NCI-H345 (cell line): ENCODE measurements around the gene FRRS1.

Experiments used
- DNase-seq: peaks from one replicate; lab custom pipeline; 2025; lab: John Stamatoyannopoulos, UW

The FRRS1 gene

DNA sequence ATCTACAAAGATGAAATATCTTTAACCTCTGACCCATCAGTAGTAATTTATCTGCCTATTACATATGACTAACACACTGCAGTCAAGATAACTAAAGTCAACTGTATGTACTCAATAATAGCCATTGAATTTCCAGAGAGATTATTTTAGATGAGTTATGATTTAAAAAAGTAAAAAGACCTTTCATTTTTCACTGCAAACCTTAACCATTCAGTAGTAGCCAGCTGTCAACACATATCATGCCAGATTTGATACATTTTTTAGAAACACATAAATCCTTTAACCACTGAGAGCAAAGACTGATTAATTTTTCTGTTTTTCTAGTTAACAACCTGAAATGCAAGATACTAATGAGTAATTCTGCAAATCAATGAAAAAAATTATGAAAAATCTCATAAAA lies 89.6 kb downstream of the FRRS1 start:
- no peak for DNase-seq

DNA sequence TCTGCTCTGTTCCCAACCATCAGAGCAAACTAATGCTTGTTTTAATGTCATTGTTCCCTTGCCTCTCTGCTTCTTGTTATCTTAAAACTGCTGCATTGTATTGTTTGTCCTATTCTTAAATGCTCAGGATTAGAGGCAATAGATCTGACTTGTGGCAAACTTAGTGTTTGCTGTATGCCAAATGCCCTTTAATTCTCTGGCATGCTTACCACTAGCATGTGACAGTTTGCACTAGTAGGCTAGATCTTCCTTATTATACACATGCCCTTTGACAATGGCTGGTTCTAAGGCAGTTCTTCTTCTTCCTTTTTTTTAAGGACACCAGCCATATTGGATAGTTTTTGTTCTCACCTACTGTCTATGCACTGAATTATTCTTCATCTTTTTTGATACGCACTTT lies 90.4 kb downstream of the FRRS1 start:
- no peak for DNase-seq

DNA sequence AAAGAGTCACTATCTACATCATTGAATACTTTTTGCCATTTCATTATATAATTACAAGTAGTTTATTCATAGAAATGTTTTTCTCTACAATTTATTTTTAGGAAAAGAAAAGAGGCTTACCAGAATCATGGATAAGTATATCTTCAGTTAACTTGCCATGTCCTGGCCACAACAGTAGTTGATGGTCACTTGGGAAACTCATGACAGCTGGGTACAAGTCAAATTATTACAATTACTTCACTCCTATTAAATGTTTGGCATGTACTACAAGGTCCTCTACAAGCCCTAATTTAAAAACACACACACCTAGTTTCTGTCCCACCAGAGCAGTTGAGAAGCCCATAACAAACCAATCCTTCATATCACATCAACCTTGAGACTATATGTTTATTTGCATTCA lies 91.1 kb downstream of the FRRS1 start:
- DNase-seq, result no peak

DNA sequence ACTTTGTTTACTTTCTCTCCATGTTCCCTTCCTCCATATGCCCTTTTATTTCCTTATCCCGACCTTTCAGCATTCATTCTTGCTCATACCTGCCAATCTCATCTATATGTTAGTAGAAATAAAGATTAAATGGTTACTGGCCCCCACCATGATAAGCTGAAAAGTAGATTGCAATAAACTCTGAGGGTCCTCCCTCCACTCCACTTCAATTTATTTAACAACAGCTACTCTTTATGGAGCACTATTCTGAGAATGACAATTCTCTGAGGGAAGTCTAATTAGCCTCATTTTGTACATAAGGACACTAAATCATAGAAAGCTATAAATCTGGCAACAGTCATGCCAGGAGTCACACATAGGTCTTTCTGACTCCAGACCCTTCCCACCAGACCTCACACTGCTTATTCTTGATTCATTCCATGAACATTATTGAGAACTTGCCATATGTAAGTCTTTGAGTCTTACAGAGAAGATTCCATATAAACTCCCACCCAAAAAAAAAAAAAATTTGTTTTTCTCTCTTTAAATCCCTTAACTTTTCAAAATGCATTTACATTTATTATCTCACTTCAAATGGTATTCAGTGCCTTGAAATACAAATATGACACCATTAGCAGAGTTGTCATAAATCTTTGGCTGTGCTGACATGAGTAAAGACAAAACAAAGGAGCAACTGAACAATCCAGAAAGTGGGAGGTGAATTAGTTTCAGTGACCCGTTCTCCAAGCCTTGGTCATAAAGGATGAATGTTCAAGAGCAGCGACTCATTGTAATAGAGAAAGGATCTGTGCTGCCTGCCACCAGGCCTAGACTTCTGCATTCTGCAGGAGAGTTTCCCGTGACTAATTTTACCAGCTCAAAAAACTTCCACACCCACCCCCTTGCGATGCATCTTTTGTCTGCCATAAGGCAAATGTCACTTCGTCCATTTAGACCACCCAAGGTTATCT lies 92.0 kb downstream of the FRRS1 start:
- no peak for DNase-seq

DNA sequence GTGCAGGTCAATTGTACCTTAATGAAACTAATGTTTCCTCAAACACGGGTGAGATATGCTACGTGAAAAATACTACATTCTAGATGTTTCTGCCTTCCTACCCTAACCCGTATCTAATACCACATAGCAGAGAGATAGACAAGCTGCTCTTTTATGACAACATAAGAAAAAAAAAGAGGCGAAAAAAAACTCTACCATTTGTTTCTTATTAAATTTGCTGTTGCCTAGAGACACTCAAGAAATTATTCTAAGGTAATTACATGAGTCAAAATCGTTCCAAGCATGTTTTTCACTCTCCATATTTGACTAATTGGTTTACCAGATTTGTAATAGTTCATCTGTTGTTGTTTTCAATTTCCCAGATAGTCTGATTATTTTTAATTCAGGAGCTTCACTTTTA lies 93.1 kb downstream of the FRRS1 start:
- no peak for DNase-seq

DNA sequence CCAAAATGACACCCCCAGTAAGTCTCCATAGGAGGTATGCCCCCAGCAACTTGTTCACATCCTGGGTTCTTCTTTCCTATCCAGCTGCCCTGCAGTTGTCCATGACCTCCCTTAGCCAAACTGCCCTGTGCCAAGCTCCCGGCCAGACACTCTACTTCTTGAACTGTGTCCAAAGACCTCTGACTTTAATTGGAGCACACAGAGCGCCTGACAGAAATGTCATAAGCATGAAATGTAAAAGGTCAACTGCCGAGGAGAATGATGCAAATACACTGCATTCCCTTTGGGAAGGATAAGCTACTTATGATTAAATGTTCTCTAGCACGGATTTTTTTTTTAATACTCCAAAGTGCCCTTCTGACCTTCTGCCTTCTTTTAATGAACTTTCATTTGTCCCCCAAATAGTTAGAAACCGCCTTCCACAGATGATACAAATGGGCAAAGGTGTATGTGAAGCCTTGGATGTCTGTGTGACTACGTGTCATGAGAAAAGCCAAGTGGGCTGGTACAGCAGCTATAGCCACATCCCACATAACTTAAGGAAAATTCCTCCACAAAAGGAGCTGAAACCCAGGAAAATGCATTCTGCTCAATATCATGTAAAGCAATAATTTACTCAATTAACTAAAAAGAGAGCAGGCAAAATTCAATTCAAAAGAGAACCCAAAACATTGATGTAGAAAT lies 93.8 kb downstream of the FRRS1 start:
- DNase-seq, result no peak

DNA sequence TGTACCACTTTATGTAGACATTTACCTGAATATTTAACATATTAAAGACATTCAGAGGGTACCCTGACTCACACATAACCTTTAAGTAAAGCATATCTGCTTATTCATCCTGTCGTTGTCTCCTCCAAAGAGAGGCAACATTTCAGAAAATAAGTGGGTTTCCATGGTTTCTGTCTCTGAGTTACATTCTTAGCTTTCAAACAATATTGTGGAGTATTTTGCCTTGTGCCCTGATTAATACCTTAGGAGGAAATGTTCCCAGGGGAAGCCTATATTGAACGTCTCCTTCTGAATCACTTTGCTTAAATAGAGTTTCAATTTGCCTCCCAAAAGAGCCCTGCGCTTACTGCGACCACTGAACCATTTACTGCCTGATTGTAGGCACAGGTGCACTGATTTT lies 94.4 kb downstream of the FRRS1 start:
- DNase-seq, result no peak

DNA sequence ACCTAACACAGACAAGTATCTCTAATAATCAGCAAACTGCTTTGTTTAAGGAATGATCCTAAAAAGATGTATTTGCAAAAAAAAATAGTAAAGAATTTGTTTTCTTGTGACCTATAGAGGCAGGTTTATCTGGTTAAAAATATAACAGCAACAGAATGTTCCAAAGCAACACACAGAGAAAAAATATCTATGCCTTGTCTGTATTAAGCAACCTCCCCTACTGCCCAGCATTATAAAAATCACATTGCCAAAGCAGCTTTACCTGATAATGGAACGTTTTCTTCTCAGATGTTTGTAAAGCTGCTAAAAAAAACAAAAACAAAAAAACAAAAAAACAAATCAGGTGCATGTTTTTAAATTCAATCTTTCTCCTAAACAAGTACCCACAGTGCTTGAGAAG lies 95.9 kb downstream of the FRRS1 start:
- no peak for DNase-seq

DNA sequence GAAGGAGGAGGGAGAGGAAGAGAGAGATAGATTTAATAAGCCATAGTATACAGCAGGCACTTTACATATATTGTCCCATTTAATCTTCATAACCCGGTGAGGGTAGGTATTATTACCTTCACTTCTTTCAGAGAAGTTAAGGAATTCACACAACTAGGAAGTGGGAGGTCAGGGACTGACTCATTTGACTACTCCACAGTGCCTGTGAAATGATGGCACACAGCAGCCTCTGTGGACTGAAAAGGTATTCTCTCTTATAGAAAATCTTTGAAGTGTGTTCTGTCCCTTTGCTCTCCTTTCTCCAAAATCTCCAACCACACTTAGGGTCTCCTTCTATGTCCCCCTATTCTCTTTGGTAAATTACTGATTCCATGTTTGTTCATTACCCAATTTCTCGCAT lies 96.6 kb downstream of the FRRS1 start:
- no peak for DNase-seq

DNA sequence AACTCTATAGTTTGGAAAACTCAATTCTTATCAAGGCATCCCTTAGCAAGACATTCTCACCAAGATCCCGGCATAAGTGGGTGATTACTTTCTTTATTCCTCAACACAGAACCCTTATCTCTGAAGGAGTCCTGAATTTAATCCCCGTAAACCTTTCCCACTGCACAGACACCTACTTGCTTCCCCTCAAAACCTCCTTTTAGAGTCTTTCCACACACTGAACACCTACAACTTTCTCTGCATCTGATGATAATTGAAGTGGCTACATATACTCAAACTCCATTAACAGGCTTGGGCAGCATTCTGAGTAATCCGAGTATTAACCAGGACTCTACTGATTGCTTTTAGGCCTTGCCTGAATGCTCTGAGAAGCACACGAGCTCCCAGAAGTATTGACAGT lies 97.1 kb downstream of the FRRS1 start:
- no peak for DNase-seq

DNA sequence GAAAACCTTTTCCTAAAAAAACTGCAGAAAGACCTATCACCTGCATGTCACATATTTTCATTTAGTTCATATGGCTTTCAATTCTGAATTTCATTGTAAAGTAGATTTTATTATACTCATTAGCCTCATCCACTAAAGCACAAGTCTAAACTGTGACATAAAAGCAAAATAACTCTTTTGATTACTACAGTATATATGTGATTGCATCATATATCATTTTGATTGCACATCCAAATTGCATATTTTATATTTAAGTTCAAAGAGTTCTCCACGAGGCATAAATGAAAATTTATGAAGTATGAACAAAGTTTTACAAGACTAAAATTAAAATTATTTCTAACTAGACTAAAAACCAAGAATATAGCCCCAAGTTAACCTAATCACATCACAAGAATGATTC lies 101.2 kb downstream of the FRRS1 start:
- DNase-seq, result no peak

DNA sequence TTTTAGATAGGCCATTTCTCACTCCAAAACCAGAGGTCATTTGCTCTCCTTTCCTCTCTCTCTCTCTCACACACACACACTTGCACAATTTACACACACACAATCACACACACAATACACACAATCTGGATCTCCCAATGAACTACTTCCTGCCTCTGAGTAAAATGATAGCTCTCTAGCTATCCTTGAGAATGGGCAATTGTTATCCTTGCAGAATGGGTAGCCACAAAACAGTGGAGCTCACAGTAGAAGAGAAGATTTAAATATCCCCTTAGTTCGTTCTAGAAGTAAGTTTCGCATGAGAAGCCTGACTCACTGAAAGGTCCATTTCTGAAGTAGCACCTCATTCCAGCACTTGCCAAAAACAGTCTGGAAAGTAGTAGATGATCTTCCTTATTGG lies 102.9 kb downstream of the FRRS1 start:
- no peak for DNase-seq

DNA sequence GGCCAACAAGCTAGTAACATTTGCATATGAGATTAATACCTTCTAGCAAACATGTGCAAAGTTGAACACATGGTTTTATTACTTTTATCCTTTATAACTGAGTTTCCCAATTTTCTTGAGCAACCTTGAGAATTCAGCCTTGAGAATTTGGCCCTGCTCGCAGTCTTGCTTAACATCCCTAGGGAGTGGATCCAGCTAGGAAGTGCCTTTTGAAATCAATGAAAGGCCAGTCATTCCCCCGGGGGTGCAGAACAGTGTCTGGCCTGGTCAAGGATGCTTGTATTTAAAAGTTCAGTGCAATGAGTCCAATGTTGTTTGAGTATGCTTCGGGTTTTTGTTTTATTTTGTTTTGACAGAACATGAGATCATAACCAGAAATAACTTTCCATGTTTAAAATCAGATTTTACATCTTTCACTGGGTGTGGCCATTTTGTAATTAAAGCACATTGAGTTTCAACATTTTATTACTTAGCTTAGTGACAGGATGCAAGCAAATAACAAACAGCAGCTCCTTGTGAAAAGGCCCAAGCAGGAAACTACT lies 103.8 kb downstream of the FRRS1 start:
- DNase-seq, result no peak

DNA sequence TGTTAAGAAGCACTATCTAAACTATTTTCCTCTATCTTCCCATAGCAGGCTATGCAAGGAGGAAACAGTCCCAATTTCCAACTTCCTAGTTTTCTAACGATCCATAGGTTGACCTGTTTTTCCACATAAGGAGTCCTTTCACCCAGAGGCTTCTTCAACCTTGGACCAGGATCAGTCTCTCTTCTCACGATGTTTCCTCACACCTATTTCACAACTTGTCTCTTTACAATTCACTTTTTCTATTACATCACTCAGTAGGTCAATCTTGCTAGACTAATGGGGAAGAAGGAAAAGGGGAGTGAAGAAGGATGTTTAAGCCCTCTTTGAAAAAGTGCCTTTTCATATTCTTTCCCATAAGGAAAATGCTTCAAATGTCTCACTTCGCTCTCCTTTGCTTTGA lies 104.7 kb downstream of the FRRS1 start:
- no peak for DNase-seq

DNA sequence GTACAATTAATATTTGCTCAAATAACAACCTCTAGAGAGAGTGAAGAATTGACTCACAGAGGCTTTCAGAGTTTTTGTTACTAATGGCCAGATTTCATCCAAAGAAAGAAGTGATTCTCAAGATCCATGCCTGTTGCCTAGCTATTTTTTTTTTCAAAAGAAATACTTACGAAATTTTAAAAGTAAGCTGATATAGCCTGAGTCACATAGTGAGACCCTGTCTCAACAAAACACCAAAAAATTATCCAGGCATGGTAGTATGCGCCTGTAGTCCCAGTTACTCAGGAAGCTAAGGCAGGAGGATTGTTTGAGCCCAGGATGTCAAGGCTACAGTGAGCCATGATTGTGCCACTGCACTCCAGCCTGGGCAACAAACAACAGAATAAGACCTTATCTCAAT lies 105.9 kb downstream of the FRRS1 start:
- no peak for DNase-seq

DNA sequence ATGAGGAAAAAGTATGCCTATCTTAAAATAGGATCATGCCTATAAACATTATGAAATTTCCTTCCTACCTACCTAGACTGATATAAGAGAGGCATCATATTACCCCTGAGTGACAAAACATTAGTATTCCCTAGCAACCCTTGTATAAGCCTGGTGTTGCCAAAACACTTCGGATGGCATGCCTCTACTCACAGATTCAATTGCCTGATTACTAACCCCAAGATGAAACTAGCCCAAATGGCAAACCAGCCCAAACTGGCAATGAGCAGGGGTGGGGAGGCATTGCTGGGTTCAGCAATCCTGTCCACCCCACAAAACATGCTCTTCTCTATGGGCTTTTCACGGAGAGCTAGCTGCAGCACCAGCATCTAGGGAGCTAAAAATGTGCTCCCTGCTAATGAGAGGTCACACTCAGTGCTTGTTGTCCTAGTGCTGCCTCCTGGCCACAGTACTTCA lies 106.7 kb downstream of the FRRS1 start:
- DNase-seq, result no peak
